ENCODE results near the gene GMPR.
"Not testable (repeated sequence)": the region's sequence is repeated elsewhere in the genome, so short reads cannot be mapped to it uniquely, and the experiment has no call there.

GMPR gene

DNA sequence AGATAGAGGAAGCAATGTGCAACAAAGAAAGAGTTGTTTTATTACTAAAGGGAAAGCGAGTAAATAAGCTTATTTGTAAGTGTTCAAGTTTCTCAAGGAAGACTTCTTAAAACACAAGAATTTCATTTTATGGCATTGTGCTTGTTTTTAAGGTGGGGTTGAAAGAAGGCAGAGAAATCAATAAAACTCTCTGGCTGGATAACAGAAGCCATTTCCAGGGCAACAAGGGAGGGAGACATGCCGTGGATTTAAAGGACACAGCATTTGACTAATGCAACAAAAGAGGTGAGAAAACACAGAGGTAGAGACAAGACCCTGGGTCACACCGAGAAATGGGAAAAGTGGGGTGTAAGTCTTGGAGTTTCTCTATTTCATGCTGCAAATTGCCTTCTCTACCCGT lies 28.8 kb upstream of the GMPR start:
- no peak for TF ChIP-seq CTCF (IDR thresholded peaks at IDR 0.05; ENCODE audit: insufficient read depth, low read depth, low read length, missing control alignments)
- no peak overlapping the region for H3K4me3 ChIP-seq (ENCODE audit: low read length)
- no peak for DNase-seq (ENCODE audit: low read depth)

DNA sequence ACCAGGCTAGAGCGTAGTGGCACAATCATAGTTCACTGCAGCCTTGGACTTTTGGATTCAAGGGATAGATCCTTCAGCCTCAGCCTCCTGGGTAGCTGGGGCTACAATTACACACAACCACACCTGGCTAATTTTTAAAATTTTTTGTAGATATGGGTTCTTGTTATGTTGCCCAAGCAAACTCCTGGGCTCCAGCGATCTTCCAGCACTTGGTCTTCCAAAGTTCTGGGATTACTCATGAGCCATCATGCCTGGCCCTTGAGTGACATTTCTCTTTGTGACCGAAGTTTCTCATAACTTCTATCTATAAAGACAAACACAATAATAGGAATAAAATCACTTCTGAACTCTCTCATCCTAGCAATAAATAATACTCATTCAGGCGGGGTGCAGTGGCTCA lies 26.1 kb upstream of the GMPR start:
- no peak overlapping the region for H3K4me3 ChIP-seq (ENCODE audit: low read length)
- TF ChIP-seq CTCF (IDR thresholded peaks at IDR 0.05; ENCODE audit: insufficient read depth, low read depth, low read length, missing control alignments) = no peak
- DNase-seq (ENCODE audit: low read depth) = no peak

DNA sequence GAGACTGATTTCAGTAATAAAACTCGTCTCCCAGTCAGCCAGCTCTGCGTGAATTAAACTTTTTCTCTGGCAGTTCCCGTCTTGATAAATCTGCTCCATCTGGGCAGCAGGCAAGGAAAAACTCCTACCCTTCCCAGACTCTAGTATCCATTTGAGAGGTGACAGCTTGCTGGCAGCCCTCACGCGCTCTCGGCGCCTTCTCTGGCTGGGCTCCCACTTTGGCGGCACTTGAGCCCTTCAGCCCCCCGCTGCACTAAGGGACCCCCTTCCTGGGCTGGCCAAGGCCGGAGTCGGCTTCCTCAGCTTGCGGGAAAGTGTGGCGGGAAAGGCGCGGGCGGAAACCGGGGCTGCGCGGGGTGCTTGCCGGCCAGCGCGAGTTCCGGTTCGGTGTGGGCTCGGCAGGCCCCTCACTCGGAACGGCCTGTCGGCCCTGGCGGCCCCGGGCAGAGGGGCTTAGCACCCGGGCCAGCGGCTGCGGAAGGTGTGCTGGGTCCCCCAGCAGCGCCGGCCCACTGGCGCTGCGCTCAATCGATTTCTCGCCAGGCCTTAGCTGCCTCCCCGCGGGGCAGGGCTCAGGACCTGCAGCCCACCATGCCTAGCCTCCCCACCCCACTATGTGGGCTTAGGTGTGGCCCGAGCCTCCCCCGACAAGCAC lies 21.8 kb upstream of the GMPR start:
- no peak overlapping the region for H3K4me3 ChIP-seq (ENCODE audit: low read length)
- no peak for TF ChIP-seq CTCF (IDR thresholded peaks at IDR 0.05; ENCODE audit: insufficient read depth, low read depth, low read length, missing control alignments)
- no peak for DNase-seq (ENCODE audit: low read depth)

DNA sequence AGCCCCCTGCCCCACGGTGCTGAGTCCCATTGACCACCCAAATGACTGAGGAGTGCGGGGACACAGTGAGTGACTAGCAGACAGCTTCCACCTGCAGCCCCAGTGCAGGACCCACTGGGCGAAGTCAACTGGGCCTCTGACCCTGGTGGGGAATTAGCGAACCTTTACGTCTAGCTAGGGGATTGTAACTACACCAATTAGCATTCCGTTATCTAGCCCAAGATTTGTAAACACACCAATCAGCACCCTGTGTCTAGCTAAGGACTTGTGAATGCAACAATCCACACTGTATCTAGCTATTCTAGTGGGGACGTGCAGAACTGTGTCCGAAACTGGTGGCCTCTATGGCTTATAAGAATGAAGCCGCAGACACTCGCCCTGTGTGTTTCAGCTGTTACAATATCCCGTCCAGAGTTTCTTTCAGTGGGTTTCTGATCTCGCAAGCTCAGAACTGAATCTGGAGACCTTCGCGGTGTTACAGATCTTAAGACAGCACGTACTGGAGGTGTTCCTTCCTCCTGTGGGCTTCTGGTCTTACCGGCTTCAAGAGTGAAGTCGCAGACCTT lies 21.1 kb upstream of the GMPR start:
- no peak for DNase-seq (ENCODE audit: low read depth)
- no peak for TF ChIP-seq CTCF (IDR thresholded peaks at IDR 0.05; ENCODE audit: insufficient read depth, low read depth, low read length, missing control alignments)
- no peak overlapping the region for H3K4me3 ChIP-seq (ENCODE audit: low read length)

DNA sequence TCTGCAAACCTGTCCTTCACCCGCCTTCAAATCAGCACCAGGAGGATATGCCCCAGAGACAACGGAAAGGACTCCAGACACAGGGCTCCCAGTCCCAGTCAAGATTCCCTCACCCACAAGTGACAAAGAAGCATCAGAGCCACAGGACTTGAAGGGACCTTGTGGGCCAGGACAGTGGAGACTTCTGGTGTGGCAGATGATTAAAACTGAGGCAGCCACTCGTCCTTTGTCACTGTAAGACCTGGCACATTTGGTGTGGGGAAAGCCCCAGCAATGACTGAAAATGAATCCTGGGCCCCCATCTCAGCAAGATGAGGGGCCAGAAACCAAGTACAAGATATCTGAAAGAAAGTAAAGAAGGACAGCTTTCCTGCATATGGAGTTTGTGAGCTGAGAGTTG lies 15.6 kb upstream of the GMPR start:
- no peak for DNase-seq (ENCODE audit: low read depth)
- H3K4me3 ChIP-seq (ENCODE audit: low read length) = no peak overlapping the region
- no peak for TF ChIP-seq CTCF (IDR thresholded peaks at IDR 0.05; ENCODE audit: insufficient read depth, low read depth, low read length, missing control alignments)

DNA sequence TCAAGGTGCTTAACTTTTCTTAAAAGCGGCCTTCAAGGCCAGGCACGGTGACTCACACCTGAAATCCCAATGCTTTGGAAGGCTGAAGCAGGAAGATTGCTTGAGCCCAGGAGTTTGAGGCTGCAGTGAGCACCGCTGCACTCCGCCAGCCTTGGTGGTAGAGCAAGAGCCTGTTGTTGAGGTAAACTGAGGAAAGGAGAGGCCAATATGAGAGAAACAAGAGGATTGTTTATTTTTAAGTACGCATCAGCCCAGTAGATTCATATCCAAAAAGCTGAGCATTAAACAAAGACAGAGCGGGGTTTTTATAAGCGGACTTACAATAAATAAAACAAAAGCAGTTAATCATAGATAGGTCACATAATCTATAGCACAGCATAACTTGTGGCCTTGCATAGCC lies 15.0 kb upstream of the GMPR start:
- H3K4me3 ChIP-seq (ENCODE audit: low read length) = no peak overlapping the region
- no peak for DNase-seq (ENCODE audit: low read depth)
- no peak for TF ChIP-seq CTCF (IDR thresholded peaks at IDR 0.05; ENCODE audit: insufficient read depth, low read depth, low read length, missing control alignments)

DNA sequence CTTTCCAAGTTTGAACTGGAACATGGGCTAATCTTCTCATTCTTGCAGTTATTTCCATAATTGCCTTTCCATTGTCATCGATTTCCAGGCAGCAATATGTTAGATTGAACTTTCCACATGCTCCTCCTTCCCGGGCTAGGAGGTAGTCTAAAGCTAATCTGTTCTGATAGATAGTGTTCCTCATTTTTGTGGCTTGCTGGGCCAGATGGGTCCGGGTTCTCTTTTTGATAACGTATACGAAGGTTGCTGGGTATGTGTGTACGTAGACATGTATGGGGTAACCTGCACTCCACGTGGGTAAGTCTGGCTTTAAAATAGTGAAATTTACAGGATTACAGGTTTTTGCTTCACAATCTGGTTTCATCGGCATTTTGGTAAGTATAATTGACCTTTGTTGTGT lies 14.0 kb upstream of the GMPR start:
- H3K4me3 ChIP-seq (ENCODE audit: low read length) = no peak overlapping the region
- TF ChIP-seq CTCF (IDR thresholded peaks at IDR 0.05; ENCODE audit: insufficient read depth, low read depth, low read length, missing control alignments) = no peak
- no peak for DNase-seq (ENCODE audit: low read depth)

- DNase-seq (ENCODE audit: low read depth); H3K4me3 ChIP-seq (ENCODE audit: low read length): not testable (repeated sequence)
Observed at GRCh38 chr6:16225062-16225731, 13.2 kb upstream of the GMPR start.

GRCh38 chr6:16226117-16227047 lies 12.0 kb upstream of the GMPR start:
- DNase-seq (ENCODE audit: low read depth); H3K4me3 ChIP-seq (ENCODE audit: low read length): not testable (repeated sequence)

Measured in epithelial cell of esophagus (primary cell).